K562 (cell line): ENCODE measurements around the gene APIP.

Experiments used
- CREB1 ChIP-seq, 2 experiments: sonication (generic) in 1 of 2; formaldehyde crosslinking in 1 of 2; IDR thresholded peaks; 2 replicates each; pipeline versions ENCODE4 v1.6.1 to v1.8.0; 2012 to 2022; ENCODE audit warnings: inconsistent platforms in 1 of 2, mild to moderate bottlenecking in 1 of 2, missing genetic modification reagents in 1 of 2, moderate library complexity in 1 of 2
- EGR1 ChIP-seq: fragments of 450-650 bp; conservative IDR thresholded peaks from 2 replicates; pipeline ENCODE4 v1.6.1; 2017; ENCODE audit warnings: mild to moderate bottlenecking
- EP300 ChIP-seq: IDR thresholded peaks from 2 replicates; pipeline ENCODE4 v1.6.1; 2012; ENCODE audit warnings: low read length, improper control_type of control experiment
- ERF ChIP-seq: fragments of 450-650 bp; formaldehyde crosslinking; IDR thresholded peaks from 2 replicates; pipeline ENCODE4 v1.4.0; 2020; ENCODE audit warnings: mild to moderate bottlenecking, mixed read lengths
- KDM1A ChIP-seq, 2 experiments: fragments of 450-650 bp; IDR thresholded peaks; 2 replicates each; pipeline ENCODE4 v1.6.1; 2016; ENCODE audit warnings: mild to moderate bottlenecking in 2 of 2
- SRF ChIP-seq, 2 experiments: fragments of 250-450, 450-650 bp in 1 of 2; sonication (Bioruptor Pico) in 1 of 2; sonication (generic) in 1 of 2; formaldehyde crosslinking; IDR thresholded peaks; 2 replicates each; pipeline versions ENCODE4 v1.5.0 to v1.5.1; 2020 to 2022; ENCODE audit warnings: mild to moderate bottlenecking in 1 of 2, missing genetic modification reagents in 1 of 2
- U2AF2 ChIP-seq: fragments of 200-400 bp; formaldehyde crosslinking; optimal IDR thresholded peaks from 2 replicates; pipeline ENCODE3; 2017; ENCODE audit warnings: low read depth, mild to moderate bottlenecking, low read length
- TF ChIP-seq, protein P1 (sequence below): fragments of 450-650 bp; IDR thresholded peaks from 2 replicates; pipeline ENCODE4 v1.6.1; 2016; ENCODE audit warnings: borderline replicate concordance
- TF ChIP-seq, protein P2 (sequence below): sonication (generic); formaldehyde crosslinking; IDR thresholded peaks from 2 replicates; pipeline ENCODE4 v1.9.0; 2022; ENCODE audit warnings: mild to moderate bottlenecking, missing genetic modification reagents
- TF ChIP-seq, protein P3 (sequence below), 2 experiments: fragments of 450-650 bp in 1 of 2; sonication (generic) in 1 of 2; formaldehyde crosslinking in 1 of 2; IDR thresholded peaks in 1 of 2; conservative IDR thresholded peaks in 1 of 2; 2 replicates each; pipeline versions ENCODE4 v1.6.1 to v1.8.1; 2016 to 2023; ENCODE audit warnings: mild to moderate bottlenecking in 2 of 2, moderate library complexity in 2 of 2, inconsistent platforms in 1 of 2, missing genetic modification reagents in 1 of 2

DNA sequence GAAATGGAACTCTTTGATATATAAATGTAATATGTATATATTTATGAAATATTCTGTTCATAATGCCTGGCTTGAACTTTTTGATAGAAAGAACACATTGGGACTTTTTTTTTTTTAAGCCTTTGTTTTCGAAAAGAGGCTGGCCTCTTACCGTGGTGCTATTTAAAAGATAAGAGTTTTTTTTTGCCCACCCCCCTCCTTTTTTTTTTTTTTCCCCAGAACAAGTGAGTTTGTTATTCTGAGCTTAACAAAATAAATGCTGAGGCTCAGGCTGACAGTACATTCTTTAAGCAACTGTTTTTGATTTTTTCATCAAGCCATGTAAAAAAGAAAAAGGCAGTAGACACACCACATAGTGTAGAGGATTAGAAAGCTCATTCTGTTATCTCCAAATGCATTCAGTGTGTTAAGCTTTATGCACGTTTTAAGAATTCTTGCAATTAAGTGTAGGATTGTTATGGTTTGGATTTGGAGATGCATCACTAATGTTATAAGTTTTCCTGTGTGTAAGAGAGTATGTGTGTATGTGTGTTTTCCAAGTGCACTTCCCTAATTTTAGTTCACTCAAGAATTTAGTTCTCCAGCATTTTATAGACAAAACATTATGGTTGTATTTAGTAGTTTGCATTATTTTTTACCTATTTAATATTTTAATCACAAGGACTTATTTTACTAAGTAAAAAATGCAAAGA is 12.2 kb upstream of the APIP start:
- TF ChIP-seq, protein P1, sequence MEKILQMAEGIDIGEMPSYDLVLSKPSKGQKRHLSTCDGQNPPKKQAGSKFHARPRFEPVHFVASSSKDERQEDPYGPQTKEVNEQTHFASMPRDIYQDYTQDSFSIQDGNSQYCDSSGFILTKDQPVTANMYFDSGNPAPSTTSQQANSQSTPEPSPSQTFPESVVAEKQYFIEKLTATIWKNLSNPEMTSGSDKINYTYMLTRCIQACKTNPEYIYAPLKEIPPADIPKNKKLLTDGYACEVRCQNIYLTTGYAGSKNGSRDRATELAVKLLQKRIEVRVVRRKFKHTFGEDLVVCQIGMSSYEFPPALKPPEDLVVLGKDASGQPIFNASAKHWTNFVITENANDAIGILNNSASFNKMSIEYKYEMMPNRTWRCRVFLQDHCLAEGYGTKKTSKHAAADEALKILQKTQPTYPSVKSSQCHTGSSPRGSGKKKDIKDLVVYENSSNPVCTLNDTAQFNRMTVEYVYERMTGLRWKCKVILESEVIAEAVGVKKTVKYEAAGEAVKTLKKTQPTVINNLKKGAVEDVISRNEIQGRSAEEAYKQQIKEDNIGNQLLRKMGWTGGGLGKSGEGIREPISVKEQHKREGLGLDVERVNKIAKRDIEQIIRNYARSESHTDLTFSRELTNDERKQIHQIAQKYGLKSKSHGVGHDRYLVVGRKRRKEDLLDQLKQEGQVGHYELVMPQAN, result no peak
- no peak for TF ChIP-seq ERF (CRISPR knock-in tag)
- no peak for TF ChIP-seq KDM1A (IDR thresholded peaks at IDR 0.05)
- no peak for TF ChIP-seq EGR1
- no peak for TF ChIP-seq CREB1 (IDR thresholded peaks at IDR 0.05)
- TF ChIP-seq CREB1 (CRISPR knock-in tag; IDR thresholded peaks at IDR 0.05), result no peak
- TF ChIP-seq, protein P2, sequence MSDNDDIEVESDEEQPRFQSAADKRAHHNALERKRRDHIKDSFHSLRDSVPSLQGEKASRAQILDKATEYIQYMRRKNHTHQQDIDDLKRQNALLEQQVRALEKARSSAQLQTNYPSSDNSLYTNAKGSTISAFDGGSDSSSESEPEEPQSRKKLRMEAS, result no peak
- TF ChIP-seq U2AF2, result no peak
- TF ChIP-seq SRF (CRISPR knock-in tag; IDR thresholded peaks at IDR 0.05), result no peak
- TF ChIP-seq EP300, result no peak
- TF ChIP-seq, protein P3, sequence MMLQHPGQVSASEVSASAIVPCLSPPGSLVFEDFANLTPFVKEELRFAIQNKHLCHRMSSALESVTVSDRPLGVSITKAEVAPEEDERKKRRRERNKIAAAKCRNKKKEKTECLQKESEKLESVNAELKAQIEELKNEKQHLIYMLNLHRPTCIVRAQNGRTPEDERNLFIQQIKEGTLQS (IDR thresholded peaks at IDR 0.05), result no peak
- TF ChIP-seq, protein P3 (CRISPR knock-in tag; conservative IDR thresholded peaks at IDR 0.05), result no peak
